Keratinocyte (primary cell): ENCODE data around the gene USP9X. TPM values are rescaled to one million over a fixed set of nuclear protein-coding genes. Genes with fewer than 3 reads are reported as not detected.

ENCODE experiments used
- DNase-seq: peaks from one replicate; pipeline ENCODE4 v3.0.0-alpha.2; 2011; ENCODE audit warnings: low read depth, missing footprints, low spot score
- FAIRE-seq: peaks from 2 replicates; lab custom pipeline; 2011; peaks lifted over from hg19 to GRCh38; lab: Jason Lieb, UNC
- H2AFZ ChIP-seq: 2 replicates; pipeline ENCODE4 v1.6.0; 2012; ENCODE audit warnings: low read length, control low read depth, inconsistent platforms; ENCODE audit not compliant: control insufficient read depth
- H3K27ac ChIP-seq: 2 replicates; pipeline ENCODE4 v1.5.1; 2011; ENCODE audit warnings: low read length; ENCODE audit not compliant: control insufficient read depth, insufficient read depth
- H3K27me3 ChIP-seq: 3 replicates; pipeline ENCODE4 v1.6.0; 2011; ENCODE audit warnings: low read length; ENCODE audit not compliant: control insufficient read depth, insufficient read depth; ENCODE audit errors: extremely low read depth
- H3K36me3 ChIP-seq, 2 experiments: 2 replicates in 1 of 2; 3 replicates in 1 of 2; pipeline ENCODE4 v1.5.1; 2011; ENCODE audit warnings: low read length in 2 of 2, mild to moderate bottlenecking in 1 of 2; ENCODE audit not compliant: control insufficient read depth in 2 of 2, insufficient read depth in 2 of 2; ENCODE audit errors: extremely low read depth in 1 of 2
- H3K4me1 ChIP-seq: 3 replicates; pipeline ENCODE4 v1.5.1; 2011; ENCODE audit warnings: low read length; ENCODE audit not compliant: control insufficient read depth, insufficient read depth; ENCODE audit errors: extremely low read depth
- H3K4me2 ChIP-seq: 3 replicates; pipeline ENCODE4 v1.6.0; 2011; ENCODE audit warnings: low read depth, low read length; ENCODE audit not compliant: control insufficient read depth, insufficient read depth; ENCODE audit errors: extremely low read depth
- H3K4me3 ChIP-seq, 3 experiments: fragments of 200-600 bp in 1 of 3; sonication (generic) in 1 of 3; 2 replicates in 2 of 3; 3 replicates in 1 of 3; pipeline ENCODE4 v1.5.1; 2011 to 2016; ENCODE audit warnings: low read length in 3 of 3, mild to moderate bottlenecking in 3 of 3, control low read depth in 2 of 3, inconsistent platforms in 1 of 3, low read depth in 1 of 3, mixed read lengths in 1 of 3, mixed run types in 1 of 3, moderate library complexity in 1 of 3; ENCODE audit not compliant: control insufficient read depth in 2 of 3, insufficient read depth in 2 of 3; ENCODE audit errors: extremely low read depth in 1 of 3
- H3K79me2 ChIP-seq: 2 replicates; pipeline ENCODE4 v1.6.0; 2012; ENCODE audit warnings: low read length; ENCODE audit not compliant: control insufficient read depth, insufficient read depth
- H3K9ac ChIP-seq: 3 replicates; pipeline ENCODE4 v1.6.0; 2011; ENCODE audit warnings: low read length; ENCODE audit not compliant: control insufficient read depth, insufficient read depth; ENCODE audit errors: extremely low read depth
- H3K9me1 ChIP-seq: 3 replicates; pipeline ENCODE4 v1.6.0; 2011; ENCODE audit warnings: low read length; ENCODE audit not compliant: control insufficient read depth, insufficient read depth; ENCODE audit errors: extremely low read depth
- H3K9me3 ChIP-seq: 2 replicates; pipeline ENCODE4 v1.5.1; 2012; ENCODE audit warnings: low read depth, low read length; ENCODE audit not compliant: control insufficient read depth
- H4K20me1 ChIP-seq: 3 replicates; pipeline ENCODE4 v1.6.0; 2011; ENCODE audit warnings: low read length; ENCODE audit not compliant: control insufficient read depth, insufficient read depth; ENCODE audit errors: extremely low read depth
- EZH2 ChIP-seq: IDR thresholded peaks from one replicate; pipeline ENCODE4 v1.6.1; 2012; ENCODE audit warnings: inconsistent platforms, mild to moderate bottlenecking, low read length, moderate library complexity
- dilution Hi-C: fragments of 300-500 bp; cut with MboI; formaldehyde crosslinking; loops from one replicate; pipeline ENCODE4 v1.7.0; 2020; ENCODE audit warnings: low sequenced_read_pairs; ENCODE audit not compliant: extremely low pct_ligation_motif_present
- polyA plus RNA-seq, 5 experiments: library from polyadenylated mRNA; depleted of rRNA in 3 of 5; stranded (reverse) in 3 of 5; stranded (forward) in 1 of 5; unstranded in 1 of 5; fragments of >200 nt; gene quantifications; 1 replicate in 1 of 5; 2 replicates in 3 of 5; 3 replicates in 1 of 5; pipeline versions ENCODE4 v1.2.1 to v1.2.3, GENCODE V29; 2011 to 2012; ENCODE audit warnings: missing spikeins in 2 of 5, low read depth in 1 of 5, low replicate concordance in 1 of 5
- TF ChIP-seq, protein P1 (sequence below), 3 experiments: IDR thresholded peaks in 1 of 3; conservative IDR thresholded peaks in 1 of 3; optimal IDR thresholded peaks in 1 of 3; 2 replicates in 2 of 3; 3 replicates in 1 of 3; pipeline versions ENCODE3 to v1.5.1; 2011; ENCODE audit warnings: low read length in 3 of 3, mild to moderate bottlenecking in 3 of 3, moderate library complexity in 2 of 3, control low read depth in 1 of 3, inconsistent platforms in 1 of 3; ENCODE audit not compliant: insufficient read depth in 2 of 3; ENCODE audit errors: extremely low read depth in 1 of 3

USP9X gene
- polyA plus RNA-seq, 1 donor (not counting 4 experiments of a cell fraction or from before 2014, with no cell fraction given), result 44.8 TPM

GRCh38 chrX:41118156-41118555, 32.9 kb downstream of the USP9X start:
- dilution Hi-C loops, result no loop called here
- no peak overlapping the region for H3K9ac ChIP-seq
- no peaks in the 10 kb centered on the region for H3K9me3 ChIP-seq
- peaks cover 11% of the 10 kb centered on the region for H3K4me1 ChIP-seq
- no peak for TF ChIP-seq EZH2
- TF ChIP-seq, protein P1, sequence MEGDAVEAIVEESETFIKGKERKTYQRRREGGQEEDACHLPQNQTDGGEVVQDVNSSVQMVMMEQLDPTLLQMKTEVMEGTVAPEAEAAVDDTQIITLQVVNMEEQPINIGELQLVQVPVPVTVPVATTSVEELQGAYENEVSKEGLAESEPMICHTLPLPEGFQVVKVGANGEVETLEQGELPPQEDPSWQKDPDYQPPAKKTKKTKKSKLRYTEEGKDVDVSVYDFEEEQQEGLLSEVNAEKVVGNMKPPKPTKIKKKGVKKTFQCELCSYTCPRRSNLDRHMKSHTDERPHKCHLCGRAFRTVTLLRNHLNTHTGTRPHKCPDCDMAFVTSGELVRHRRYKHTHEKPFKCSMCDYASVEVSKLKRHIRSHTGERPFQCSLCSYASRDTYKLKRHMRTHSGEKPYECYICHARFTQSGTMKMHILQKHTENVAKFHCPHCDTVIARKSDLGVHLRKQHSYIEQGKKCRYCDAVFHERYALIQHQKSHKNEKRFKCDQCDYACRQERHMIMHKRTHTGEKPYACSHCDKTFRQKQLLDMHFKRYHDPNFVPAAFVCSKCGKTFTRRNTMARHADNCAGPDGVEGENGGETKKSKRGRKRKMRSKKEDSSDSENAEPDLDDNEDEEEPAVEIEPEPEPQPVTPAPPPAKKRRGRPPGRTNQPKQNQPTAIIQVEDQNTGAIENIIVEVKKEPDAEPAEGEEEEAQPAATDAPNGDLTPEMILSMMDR (optimal IDR thresholded peaks at IDR 0.05 in 1 of 3, IDR thresholded peaks at IDR 0.05 in 1 of 3, conservative IDR thresholded peaks at IDR 0.05 in 1 of 3; ENCODE audit: extremely low read depth in 1 of 3, insufficient read depth in 2 of 3, low read length in 3 of 3), result no peak
- FAIRE-seq (no peak), DNase-seq (no peak)
- H3K4me3 ChIP-seq, result no peak overlapping the region
- no peak overlapping the region for H2AFZ ChIP-seq
- H3K79me2 ChIP-seq, result peaks cover 89% of the 10 kb centered on the region
- H3K27me3 ChIP-seq, result no peaks in the 10 kb centered on the region
- no peak overlapping the region for H3K4me2 ChIP-seq
- no peak overlapping the region for H3K27ac ChIP-seq
- H3K36me3 ChIP-seq, result no peaks in the 10 kb centered on the region
- no peaks in the 10 kb centered on the region for H3K9me1 ChIP-seq
- H4K20me1 ChIP-seq, result peaks cover 28% of the 10 kb centered on the region

GRCh38 chrX:41119803-41120202, 34.6 kb downstream of the USP9X start:
- TF ChIP-seq, protein P1 (optimal IDR thresholded peaks at IDR 0.05 in 1 of 3, IDR thresholded peaks at IDR 0.05 in 1 of 3, conservative IDR thresholded peaks at IDR 0.05 in 1 of 3; ENCODE audit: extremely low read depth in 1 of 3, insufficient read depth in 2 of 3, low read length in 3 of 3), result no peak
- TF ChIP-seq EZH2, result no peak
- Histone ChIP-seq H3K4me1 (peaks cover 11% of the 10 kb centered on the region), H3K27ac (no peak overlapping the region), H4K20me1 (peaks cover 23% of the 10 kb centered on the region), H3K9me1 (no peaks in the 10 kb centered on the region), H3K9ac (no peak overlapping the region), H3K4me2 (no peak overlapping the region), H3K9me3 (no peaks in the 10 kb centered on the region), H3K79me2 (peaks cover 94% of the 10 kb centered on the region), H3K36me3 (no peaks in the 10 kb centered on the region), H3K27me3 (no peaks in the 10 kb centered on the region), H2AFZ (no peak overlapping the region), H3K4me3 (no peak overlapping the region)
- dilution Hi-C loops, result no loop called here
- DNase-seq (no peak), FAIRE-seq (no peak)
